ENCODE results near the gene SGPP2.
"Not testable (repeated sequence)": the region's sequence is repeated elsewhere in the genome, so short reads cannot be mapped to it uniquely, and the experiment has no call there.

Gene SGPP2

DNA sequence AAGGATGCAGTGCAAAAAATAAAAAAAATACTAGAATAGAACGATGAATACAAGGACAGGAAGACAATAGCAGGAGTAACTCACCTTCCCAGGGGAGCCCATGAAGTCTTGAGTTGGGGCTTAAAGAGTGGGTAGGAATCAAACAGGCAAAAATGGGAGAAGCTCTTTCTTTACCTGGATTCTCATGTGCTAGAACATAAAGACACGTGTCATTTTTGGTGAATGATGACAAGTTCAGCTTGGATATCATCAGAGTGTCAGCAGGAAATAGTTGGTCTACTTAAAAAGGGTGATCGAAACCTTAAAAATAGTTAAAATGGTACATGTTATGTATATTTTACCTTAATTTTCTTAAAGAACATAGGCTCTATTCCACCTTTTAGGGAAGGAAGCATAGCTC is 5.7 kb downstream of the SGPP2 start:
- no peak for DNase-seq

DNA sequence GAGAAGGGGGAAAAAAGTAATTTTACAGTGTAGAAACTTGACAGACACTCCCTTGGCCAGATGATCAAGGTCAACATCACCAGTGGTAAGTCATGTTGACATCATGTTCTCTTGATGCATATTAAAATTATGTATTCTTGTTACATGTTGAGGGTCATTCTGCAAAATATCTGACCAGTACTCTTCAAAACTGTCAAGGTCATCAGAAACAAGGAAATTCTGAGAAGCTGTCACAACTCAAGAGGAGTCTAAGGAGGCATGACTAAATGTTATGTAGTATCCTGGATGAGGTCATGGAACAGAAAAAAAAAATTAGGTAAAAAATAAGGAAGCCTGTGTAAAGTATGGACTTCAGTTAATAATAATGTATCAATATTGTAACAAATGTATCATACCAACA is 6.3 kb downstream of the SGPP2 start:
- DNase-seq: no peak

DNA sequence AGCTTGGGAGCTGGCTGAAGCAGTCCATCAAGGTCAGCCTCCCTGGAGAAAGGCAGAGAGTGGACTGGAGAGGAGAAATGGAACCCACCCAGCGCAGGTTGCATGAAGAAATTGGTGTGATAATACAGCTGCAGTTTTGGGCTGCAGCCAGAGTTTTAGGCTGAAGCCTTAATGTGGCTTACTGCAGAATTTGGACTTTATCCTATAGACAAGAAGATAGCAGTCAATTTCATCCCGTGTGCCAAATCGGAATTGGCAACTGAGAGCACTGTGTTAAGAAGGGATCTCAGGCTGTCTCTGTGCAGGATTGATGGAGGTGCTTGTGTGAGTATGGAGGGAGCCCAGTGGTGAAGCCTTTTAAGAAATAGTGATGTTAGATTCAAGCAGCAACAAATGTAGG is 7.5 kb downstream of the SGPP2 start:
- DNase-seq: no peak

DNA sequence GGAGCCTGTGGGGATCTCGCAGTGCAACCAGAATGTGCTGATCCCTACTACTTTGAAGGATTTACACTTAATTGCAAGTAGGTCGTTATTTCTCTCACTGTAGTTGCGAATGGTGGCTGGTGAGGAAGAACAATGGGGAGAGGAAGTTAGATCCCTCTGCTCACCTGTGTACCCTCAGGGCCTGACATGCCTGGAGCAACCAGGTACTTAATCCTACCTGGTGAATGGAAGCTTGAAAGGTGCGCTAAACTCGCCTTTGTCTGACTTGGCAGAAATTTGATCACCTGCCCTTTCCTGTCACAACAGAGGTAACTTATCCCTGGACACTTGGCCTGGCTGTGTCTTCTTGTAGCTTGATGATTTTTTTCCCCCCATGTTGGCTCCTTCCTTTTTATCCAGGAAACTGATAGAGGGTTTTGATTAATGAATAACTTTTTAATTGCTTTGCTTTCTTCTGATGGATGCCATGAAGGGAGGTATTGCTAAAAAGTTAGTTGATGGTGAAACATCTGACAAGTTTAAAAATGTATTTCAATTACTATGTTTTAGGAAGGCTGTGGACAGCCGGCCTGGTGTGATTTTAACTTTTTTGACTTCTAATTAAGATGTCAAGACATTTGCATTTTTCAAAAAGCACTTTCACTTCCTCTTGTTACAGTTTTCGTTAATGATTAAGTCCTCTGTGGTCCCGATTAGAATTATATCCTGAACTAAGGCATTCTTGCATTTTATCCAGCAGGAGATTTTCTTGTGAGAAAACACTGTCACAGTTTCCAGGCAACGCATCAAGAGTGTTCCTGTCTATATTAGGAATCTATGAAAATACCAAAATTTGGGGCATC is 9.2 kb downstream of the SGPP2 start:
- no peak for DNase-seq

DNA sequence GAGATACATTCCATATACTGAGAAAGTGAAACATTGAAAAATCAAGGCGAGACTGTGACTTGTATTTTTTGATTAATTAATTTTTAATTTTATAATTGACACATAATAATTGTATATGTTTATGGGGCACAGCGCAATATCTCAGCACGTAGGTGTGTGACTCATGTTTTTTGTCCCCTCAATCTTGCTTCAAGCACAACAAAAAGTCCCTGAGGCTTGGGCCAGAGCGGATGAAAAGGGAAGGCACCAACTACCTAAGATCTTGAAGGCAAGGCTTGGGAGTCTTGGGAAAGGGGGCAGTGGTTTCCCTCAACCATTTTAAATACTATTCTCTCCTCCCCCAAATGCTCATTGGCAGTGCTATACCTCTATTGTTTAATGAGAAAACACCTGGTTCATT is 9.9 kb downstream of the SGPP2 start:
- no peak for DNase-seq

DNA sequence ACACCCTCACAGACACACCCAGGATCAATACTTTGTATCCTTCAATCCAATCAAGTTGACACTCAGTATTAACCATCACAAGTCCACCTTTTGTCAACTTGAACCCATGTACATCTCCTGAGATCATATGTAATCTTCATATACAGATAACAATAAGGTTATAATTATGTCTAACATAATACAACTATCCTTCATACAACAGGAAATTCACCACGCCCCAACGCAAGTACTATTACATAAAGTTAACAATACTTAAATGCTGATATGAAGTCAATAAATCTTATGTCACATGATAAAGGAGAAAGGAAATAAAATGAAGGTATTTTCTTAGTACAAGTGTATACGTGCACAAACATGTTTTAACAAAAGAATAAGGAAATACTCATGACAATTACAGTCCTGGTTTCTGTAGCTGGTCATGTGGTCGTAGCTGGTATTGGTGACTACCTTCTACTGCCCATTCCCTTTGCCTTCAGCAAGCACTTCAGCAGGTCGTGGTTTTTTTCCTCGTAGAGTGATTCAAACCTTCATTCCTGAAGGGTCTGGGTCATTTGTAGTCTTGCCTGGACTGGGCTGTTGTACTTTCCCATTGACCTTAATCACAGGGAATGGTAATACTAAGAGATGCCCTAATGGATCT is 11.2 kb downstream of the SGPP2 start:
- not testable (repeated sequence) for DNase-seq

DNA sequence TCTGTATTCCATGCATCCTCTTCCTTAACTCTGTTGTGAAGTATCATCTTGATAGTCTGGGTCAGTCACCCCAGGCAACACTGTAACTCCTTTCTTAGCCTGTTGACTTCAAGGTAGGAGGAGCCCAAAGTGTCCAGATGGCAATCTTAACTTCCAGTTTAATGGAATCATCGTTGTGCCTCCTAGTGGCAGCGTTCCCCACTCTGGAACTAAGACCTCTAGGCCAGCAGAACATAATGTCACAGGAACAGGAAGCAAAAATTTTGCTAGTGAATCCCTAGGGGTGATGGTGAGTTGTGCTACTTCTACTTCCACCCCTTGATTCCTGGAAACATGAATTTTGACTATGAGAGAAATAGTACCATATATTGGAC is 11.7 kb downstream of the SGPP2 start:
- no peak for DNase-seq

DNA sequence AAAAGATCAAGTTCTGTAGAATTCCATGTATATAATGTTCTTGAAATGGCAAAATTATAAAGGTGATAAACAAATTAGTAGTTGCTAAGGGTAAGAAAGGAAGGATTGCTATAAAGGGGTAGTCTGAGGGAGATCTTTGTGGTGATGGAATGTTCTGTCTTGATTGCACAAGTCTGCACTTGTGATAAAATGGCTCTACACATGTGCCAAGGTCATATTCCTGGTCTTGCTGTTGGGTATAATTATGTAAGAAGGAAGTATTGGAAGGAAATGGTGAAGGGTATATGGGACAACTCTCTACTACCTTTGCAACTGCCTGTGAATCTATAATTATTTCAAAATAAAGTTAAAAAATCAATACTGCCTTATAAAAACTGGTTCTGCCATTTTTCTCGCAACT is 15.3 kb downstream of the SGPP2 start:
- DNase-seq: no peak

DNA sequence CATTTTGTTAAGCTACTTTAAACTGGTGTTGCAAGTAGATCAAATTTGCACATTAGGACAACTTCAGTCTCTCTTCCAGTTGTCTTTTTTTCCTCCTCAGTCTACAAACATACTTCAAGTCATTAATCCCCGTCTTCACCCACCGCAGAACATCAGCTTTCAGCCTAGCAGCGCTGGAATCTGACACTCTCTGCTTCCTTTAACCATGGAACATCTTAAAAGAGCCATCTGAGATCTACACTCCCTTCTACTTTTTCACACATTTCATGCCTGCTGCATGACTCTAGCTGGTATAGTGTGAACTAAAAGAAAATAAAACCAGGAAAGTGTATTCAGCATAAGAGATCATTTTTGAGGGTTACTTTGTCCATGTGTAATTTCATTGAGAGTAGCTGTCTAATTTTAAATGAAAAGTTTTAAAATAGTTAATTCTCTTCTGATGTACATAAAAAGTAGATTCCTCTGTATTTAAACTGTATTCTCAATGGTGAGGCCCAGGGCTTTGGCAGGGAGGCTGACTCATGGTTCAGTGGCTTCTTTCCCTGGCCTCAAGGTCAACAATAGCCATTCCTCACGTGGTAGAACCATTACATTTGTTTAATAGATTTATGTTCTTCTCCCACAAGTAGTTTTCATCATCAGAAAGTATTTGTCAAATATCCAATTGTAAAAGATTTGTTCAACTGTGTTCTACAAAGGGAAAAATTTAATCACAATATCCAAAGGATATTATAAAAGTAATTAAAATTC is 16.5 kb downstream of the SGPP2 start:
- DNase-seq: no peak

DNA sequence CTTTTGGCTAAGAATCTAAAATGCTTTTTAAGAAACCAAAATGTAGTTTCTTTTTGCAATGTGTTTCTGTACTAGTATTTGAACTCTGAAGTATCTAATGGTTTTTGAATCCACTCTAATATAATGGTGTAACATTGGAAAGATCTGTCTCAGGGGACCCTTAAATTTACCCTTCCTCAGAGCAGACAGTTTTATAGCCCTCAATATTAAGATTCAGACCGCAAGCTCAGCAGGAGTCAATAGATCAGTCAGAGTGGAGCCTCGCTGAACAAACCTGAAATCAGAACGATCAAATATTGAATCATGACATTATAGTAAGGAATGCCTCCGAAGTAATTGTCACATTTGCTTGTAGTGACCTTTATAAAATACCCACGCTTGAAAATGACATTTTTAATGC is 18.3 kb downstream of the SGPP2 start:
- no peak for DNase-seq

DNA sequence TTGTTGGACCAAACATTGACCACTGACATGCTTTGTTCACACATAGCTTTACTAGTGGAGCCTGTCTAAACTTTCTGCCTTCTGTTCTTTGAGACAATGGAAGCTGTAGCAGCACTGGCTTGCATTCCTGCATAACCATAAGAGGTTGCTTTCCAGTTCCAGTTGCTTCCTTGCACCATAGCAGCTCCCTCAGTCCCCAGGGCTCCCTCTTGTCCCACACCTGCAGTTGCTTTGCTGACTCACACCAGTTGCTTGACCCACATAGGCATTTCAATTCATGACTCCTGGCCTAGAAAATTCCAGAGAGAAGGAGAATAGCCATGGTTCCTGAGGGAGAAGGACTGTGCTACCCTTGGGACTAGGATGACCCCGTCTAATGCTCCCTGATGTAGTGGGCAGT is 20.9 kb downstream of the SGPP2 start:
- no peak for DNase-seq

DNA sequence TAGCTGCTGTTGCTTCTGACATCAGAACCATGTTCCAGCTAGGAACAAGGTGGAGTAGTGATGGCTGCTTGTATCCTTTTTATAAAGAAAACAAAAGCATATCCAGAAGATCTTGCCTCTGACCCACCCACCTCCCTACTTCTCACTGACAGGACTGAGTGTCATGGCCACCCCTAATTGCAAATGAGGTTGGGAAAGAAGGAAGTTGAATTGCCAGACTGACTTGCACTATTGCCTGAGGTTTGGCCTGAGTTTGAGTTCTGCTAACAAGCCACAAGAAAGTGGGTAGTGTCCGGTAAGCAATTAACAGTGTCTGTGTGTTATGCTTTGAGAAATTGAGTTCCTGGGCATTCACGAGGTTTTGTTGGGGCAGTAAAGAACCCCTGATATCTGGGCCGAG is 22.8 kb downstream of the SGPP2 start:
- peak in 1 of 2 experiments; percentile 0 for DNase-seq

DNA sequence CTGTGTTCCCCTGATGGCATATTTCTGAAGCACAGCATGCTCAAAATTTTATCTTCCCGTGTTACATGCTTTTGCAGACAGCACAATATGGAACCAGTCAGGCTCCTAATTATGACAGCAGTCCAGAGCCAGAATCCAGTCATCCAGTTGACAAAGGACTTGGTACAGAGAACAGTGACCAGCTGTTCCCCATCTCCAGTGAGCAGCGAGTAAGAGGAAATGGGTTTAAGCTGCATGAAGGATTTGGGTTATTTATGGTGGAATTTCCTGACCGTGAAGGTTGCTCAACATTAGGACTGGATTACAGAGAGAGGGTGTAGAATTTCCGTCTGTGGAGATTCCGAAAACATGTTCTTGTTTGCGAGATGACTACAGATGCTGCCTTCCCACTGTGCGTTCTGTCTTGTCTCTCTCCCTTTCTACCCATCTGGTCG is 24.4 kb downstream of the SGPP2 start:
- peak in 1 of 2 experiments; percentile 2 for DNase-seq

DNA sequence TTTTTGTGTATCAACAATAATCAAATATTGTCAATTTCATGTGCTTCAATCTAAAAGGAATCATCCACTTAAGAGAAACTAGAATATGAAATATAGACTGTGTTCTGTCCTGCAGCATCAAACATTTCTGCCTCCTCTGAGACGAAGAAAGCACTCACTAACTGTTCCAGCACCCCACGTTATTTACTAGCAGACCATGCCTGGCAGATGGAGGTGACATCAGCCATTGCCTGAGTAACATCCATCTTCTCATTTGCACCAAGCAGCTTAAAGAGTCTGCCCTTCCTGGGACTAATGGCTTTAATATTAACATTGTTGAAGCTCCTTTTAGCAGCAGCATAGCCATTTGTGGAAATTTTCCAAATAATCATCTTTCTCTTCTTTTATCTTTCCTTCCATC is 25.7 kb downstream of the SGPP2 start:
- DNase-seq: no peak

DNA sequence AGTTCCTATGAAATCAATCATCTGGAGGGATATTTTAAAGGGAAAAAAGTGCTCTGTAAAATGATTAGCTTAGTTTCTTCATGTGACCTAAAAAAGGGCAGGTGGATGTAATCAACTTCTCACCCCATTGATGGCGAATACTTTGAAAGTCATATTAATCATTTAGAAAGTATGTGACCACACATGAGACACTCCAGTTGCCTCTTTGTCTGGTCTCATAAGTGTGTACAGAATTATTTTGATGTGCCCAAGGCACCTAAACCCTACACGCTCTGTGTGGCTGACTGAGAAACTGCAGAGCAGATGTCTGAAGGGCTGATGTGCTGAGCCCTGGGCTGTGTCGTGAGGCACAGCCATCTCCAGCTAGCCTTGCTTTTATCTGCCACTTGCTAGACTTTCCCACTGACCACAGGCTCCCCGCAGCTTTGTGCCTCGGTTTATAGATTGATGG is 26.9 kb downstream of the SGPP2 start:
- DNase-seq: no peak

DNA sequence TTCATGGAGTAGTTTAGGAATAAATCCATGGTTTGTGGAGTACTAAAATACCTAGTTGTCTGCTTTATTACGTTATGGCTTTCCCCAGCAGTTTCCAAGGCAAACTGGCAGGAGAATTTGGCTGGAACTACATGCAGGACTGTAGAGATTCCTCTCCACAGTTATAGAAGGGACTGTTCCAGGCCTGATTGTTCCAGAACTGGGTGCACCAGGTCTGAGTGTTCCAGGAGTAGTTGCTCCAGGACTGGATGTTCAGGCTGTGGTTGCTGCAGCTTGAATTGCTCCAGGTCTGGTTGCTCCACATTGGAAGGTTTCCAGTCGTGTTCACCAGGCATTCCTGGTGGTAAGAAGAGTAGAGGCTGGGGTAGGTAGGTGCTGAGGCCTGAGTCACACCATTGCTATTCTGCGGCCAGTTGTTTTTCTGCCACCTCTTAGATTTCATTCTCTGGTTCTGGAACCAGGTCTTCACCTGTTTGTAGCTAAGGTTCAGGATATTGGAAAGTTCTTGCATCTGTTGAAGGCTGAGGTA is 28.1 kb downstream of the SGPP2 start:
- DNase-seq: no peak

DNA sequence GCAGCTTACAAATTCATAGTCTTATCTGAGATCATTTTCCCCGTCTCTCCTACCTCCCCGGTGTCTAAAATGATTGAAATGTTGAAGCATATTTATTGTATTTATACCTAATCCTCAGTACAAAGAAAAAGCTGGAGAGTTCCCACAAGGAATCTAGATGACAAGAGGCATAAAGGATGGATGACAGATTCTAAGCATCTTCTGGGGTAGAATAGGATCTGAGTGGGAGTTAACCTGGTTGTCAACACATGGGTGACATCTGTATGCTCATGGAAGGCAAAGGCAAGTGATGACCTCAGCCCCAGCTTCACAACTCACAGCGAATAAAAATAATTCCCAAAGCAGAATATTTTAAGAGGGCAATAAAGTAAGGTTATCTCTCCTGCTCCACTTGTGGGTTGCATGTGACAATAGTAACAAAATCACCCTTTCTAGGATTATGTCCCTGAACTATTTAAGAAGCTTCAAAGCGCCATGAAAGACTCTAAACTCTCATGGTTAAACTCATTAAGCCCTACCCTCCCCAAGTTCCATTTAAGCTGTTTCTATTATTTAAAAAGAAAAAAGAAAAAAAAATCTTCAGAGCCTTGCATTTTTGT is 32.2 kb downstream of the SGPP2 start:
- no peak for DNase-seq

DNA sequence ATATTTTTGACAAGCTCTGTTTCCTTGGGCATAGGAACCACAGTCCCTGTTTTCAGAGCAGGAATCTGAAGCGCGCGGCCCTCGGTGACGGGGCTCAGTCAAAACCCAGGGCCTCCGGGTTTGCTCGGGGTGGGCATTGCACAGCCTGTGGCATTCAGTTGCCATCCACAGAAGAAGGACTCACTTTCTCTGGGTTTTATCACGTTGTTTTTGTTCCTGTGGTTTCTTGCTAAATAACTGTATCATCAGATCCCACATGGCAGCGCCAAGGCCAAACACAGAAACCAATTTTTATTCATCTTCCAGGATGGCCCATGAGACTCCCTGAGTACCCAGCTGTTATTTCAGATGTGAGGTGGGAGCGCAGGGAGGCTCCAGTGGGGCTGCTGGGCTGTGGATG is 35.6 kb downstream of the SGPP2 start:
- DNase-seq: no peak

DNA sequence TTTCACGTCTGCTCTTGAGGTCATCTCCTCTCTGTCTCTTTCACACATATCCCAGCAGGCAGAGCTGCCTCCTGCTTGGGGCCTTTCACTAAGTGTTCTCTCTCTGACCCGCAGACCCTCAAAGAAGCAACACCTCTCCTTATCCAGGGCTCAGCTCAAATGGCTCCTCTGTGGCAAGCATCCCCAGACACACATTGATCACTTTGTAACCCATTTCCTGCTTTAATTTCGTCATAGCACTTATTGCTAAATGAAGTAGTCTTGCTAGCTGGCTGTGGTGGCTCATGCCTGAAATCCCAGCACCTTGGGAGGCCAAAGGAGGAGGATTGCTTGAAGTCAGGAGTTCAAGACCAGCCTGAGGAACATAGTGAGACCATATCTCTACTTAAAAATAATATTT is 41.4 kb downstream of the SGPP2 start:
- DNase-seq: no peak

DNA sequence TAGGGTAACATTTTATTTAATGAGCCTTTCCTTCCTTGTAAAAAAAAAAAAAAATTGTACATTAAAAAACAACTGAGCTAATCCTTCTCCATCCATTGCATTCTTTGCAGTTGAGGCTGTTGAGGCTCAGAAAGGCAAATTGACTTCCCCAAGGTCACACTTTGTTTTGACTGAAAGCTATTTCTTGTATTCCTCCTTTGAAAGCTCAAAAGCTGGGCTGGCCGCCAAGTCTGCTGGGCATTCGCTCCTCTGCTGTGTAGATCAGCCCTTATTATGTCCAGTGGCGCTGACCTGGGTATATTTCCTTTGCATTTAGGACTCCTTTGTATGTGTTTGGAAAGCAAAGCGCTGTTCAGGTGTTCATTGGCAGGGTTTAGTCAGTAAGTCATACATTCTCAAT is 44.0 kb downstream of the SGPP2 start:
- DNase-seq: no peak

DNA sequence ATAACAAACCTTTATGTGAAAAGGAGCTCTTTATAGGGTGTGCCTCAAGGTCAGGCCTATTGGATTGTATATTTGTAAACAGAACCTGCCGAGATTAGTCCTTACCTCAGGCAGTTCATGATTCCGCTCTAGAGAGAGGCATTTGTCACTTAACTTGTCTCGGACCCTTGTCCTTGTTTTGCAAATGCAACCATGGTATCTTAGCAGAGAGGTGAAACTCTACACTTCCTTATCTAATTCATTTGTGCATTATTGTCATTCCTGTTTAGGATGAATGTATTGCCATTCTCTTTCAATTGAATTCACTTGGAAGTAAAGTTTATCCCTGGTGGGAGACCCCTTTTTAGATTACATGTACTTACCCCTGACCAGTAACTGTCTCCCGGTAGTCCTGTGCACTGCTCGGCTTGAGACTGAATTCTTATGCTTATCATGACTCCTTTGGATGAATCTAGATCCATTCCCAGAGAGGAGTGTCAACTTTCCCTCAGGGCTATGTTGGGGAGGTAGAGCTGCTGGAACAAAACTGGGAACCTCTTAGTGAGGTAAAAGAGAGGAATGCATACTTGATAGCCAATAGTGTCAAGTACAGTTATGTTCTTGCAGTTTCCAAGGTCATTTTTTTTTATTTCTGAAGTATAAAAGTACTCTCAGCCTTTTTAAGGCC is 46.6 kb downstream of the SGPP2 start:
- no peak for DNase-seq

DNA sequence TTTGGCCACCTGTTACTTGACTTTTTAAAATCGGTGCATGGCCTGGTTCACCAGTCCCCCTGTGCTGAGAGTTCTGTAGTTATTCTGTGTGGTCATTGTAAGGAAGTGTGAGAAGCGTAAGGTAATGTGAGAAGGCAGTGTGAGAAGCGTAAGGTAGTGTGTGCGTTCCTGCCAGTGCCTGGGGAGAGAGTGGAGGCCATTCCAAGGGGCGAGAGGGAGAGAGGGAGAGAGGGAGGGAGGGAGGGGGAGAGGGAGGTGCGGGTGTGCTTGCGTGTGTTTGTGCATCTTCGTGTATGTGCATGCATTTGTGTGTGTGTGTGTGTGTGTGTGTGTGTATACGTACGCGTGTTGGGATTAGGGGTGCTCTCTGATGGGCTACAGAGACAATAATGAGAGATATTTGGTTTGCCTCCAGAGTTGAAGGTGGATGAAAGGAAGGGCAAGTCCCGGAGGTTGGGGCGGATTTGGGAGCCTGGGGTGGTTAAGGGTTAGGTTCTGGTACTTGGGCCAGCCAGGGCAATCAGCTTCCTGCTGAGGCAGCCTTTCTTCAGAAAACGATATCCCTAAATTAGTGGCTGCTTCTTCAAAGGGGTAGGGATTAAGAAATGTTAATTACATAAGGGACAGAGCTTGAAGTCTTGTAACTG is 53.7 kb downstream of the SGPP2 start:
- no peak for DNase-seq
